NCI-H2171 (cell line): ENCODE measurements around the gene LRRC8B.
A peak's percentile ranks its signal among the peaks of the same experiment; 100 is the strongest.
"Not testable (repeated sequence)": the region's sequence is repeated elsewhere in the genome, so short reads cannot be mapped to it uniquely, and the experiment has no call there.

Experiments used
- DNase-seq: peaks from one replicate; lab custom pipeline; 2025; lab: John Stamatoyannopoulos, UW

The LRRC8B gene

GRCh38 chr1:89608319-89608983 is 83.8 kb downstream of the LRRC8B start:
- no peak for DNase-seq

- no peak for DNase-seq
Measured at GRCh38 chr1:89608984-89609725, 84.5 kb downstream of the LRRC8B start.

GRCh38 chr1:89609781-89610456 is 85.3 kb downstream of the LRRC8B start:
- DNase-seq: no peak

GRCh38 chr1:89610457-89611011 is 85.9 kb downstream of the LRRC8B start:
- DNase-seq: no peak

- DNase-seq: no peak
Measured at GRCh38 chr1:89611721-89612120, 87.1 kb downstream of the LRRC8B start.

- no peak for DNase-seq
Measured at GRCh38 chr1:89613928-89614327, 89.3 kb downstream of the LRRC8B start.

- DNase-seq: no peak
Measured at GRCh38 chr1:89615676-89616598, 91.3 kb downstream of the LRRC8B start.

- DNase-seq: no peak
Measured at GRCh38 chr1:89616844-89617627, 92.4 kb downstream of the LRRC8B start.

GRCh38 chr1:89620664-89621063 is 96.0 kb downstream of the LRRC8B start:
- DNase-seq: no peak

- DNase-seq: no peak
Measured at GRCh38 chr1:89622895-89623294, 98.3 kb downstream of the LRRC8B start.

- no peak for DNase-seq
Measured at GRCh38 chr1:89624314-89624713, 99.7 kb downstream of the LRRC8B start.

- DNase-seq: no peak
Measured at GRCh38 chr1:89624715-89625323, 100.2 kb downstream of the LRRC8B start.

GRCh38 chr1:89627596-89627962 is 103.0 kb downstream of the LRRC8B start:
- DNase-seq: no peak

GRCh38 chr1:89629146-89629545 is 104.5 kb downstream of the LRRC8B start:
- no peak for DNase-seq

- not testable (repeated sequence) for DNase-seq
Measured at GRCh38 chr1:89629600-89629999, 105.0 kb downstream of the LRRC8B start.

GRCh38 chr1:89630048-89630447 is 105.4 kb downstream of the LRRC8B start:
- no peak for DNase-seq

- DNase-seq: peak; percentile 5
Measured at GRCh38 chr1:89631816-89632656, 107.4 kb downstream of the LRRC8B start.

- peak; percentile 66 for DNase-seq
Measured at GRCh38 chr1:89632657-89633247, 108.1 kb downstream of the LRRC8B start, which contains the start of gene LRRC8C. TSS of gene LRRC8C (plus strand) at chr1:89633120. CDS start at chr1:89686474, 53,354 bp downstream.

GRCh38 chr1:89633248-89633799 is 108.7 kb downstream of the LRRC8B start:
- DNase-seq: peak; percentile 33
